ENCODE measurements around the gene PPP1R7.

Gene PPP1R7

GRCh38 chr2:241194811-241195210 is 44.5 kb downstream of the PPP1R7 start:
- TF ChIP-seq MAX (IDR thresholded peaks at IDR 0.05), result no peak
- no peak for TF ChIP-seq TEAD4 (IDR thresholded peaks at IDR 0.05)
- TF ChIP-seq EGR1 (IDR thresholded peaks at IDR 0.05), result no peak
- TF ChIP-seq TAF1 (IDR thresholded peaks at IDR 0.05; ENCODE audit: low read depth), result no peak
- no peak for TF ChIP-seq TCF12 (IDR thresholded peaks at IDR 0.05; ENCODE audit: low read depth)
- no peak for TF ChIP-seq CEBPB (IDR thresholded peaks at IDR 0.05)
- no peak for TF ChIP-seq EP300 (IDR thresholded peaks at IDR 0.05; ENCODE audit: borderline replicate concordance)
- no peak for TF ChIP-seq ZBTB7A (IDR thresholded peaks at IDR 0.05; ENCODE audit: low read depth)
- no peak for TF ChIP-seq YY1 (IDR thresholded peaks at IDR 0.05; ENCODE audit: low read depth)
- TF ChIP-seq RAD21 (IDR thresholded peaks at IDR 0.05; ENCODE audit: low read depth), result no peak
- no peak for TF ChIP-seq NFIC (IDR thresholded peaks at IDR 0.05)
- TF ChIP-seq USF1 (IDR thresholded peaks at IDR 0.05), result no peak
- TF ChIP-seq REST (IDR thresholded peaks at IDR 0.05; ENCODE audit: low read depth), result no peak
- TF ChIP-seq CREB1 (IDR thresholded peaks at IDR 0.05; ENCODE audit: low read depth), result no peak
- no peak for TF ChIP-seq FOXM1 (IDR thresholded peaks at IDR 0.05; ENCODE audit: borderline replicate concordance, low read depth)

- TF ChIP-seq YY1 (IDR thresholded peaks at IDR 0.05; ENCODE audit: low read depth) (no peak), REST (IDR thresholded peaks at IDR 0.05; ENCODE audit: low read depth) (no peak), MAX (IDR thresholded peaks at IDR 0.05) (no peak), CEBPB (IDR thresholded peaks at IDR 0.05) (no peak), FOXM1 (IDR thresholded peaks at IDR 0.05; ENCODE audit: borderline replicate concordance, low read depth) (no peak), RAD21 (IDR thresholded peaks at IDR 0.05; ENCODE audit: low read depth) (no peak), NFIC (IDR thresholded peaks at IDR 0.05) (no peak), USF1 (IDR thresholded peaks at IDR 0.05) (no peak), EP300 (IDR thresholded peaks at IDR 0.05; ENCODE audit: borderline replicate concordance) (no peak), EGR1 (IDR thresholded peaks at IDR 0.05) (no peak), TAF1 (IDR thresholded peaks at IDR 0.05; ENCODE audit: low read depth) (no peak), TEAD4 (IDR thresholded peaks at IDR 0.05) (no peak), TCF12 (IDR thresholded peaks at IDR 0.05; ENCODE audit: low read depth) (no peak), CREB1 (IDR thresholded peaks at IDR 0.05; ENCODE audit: low read depth) (no peak), ZBTB7A (IDR thresholded peaks at IDR 0.05; ENCODE audit: low read depth) (no peak)
Observed at GRCh38 chr2:241195506-241196130, 45.4 kb downstream of the PPP1R7 start.

- TF ChIP-seq CEBPB (IDR thresholded peaks at IDR 0.05) (no peak), TCF12 (IDR thresholded peaks at IDR 0.05; ENCODE audit: low read depth) (no peak), TEAD4 (IDR thresholded peaks at IDR 0.05) (no peak), REST (IDR thresholded peaks at IDR 0.05; ENCODE audit: low read depth) (no peak), USF1 (IDR thresholded peaks at IDR 0.05) (no peak), TAF1 (IDR thresholded peaks at IDR 0.05; ENCODE audit: low read depth) (no peak)
Observed at GRCh38 chr2:241197947-241198346, 47.7 kb downstream of the PPP1R7 start.

Data from Ishikawa (cell line).